Activated B cell treated with CpG ODN at 0.5 μM for 24 hours (primary cell): Measurements from ENCODE around the gene ITGB4. TPM values are rescaled to one million over a fixed set of nuclear protein-coding genes. Genes with fewer than 3 reads are reported as not detected.

Experiments
- ATAC-seq: fragments of 200-7000 bp; cut with Tn5 transposase; one replicate; pipeline ENCODE4 v1.10.0; 2021; ENCODE audit warnings: low read depth, mild to moderate bottlenecking, moderate library complexity
- CTCF ChIA-PET: fragments of 350-600 bp; sonication (Branson Sonifier 250); formaldehyde crosslinking; loops from one replicate; lab custom pipeline; 2021; ENCODE audit warnings: antibody characterized with exemption; lab: Charles Lee
- POLR2A ChIA-PET: fragments of 350-600 bp; sonication (Branson Sonifier 250); formaldehyde crosslinking; loops from one replicate; lab custom pipeline; 2021; ENCODE audit warnings: antibody characterized with exemption; lab: Charles Lee
- DNase-seq: peaks from one replicate; pipeline ENCODE4 v3.0.0; 2022
- H3K27ac Mint-ChIP-seq: one replicate; pipeline ENCODE4 v1.8.0; 2020; ENCODE audit warnings: mixed read lengths
- H3K27me3 Mint-ChIP-seq: one replicate; pipeline ENCODE4 v1.8.0; 2021; ENCODE audit warnings: mixed read lengths
- H3K36me3 Mint-ChIP-seq: one replicate; pipeline ENCODE4 v1.8.0; 2021; ENCODE audit warnings: low read depth, mixed read lengths
- H3K4me1 Mint-ChIP-seq: one replicate; pipeline ENCODE4 v1.8.0; 2021; ENCODE audit warnings: mixed read lengths
- H3K4me3 Mint-ChIP-seq: one replicate; pipeline ENCODE4 v1.8.0; 2020; ENCODE audit warnings: mild to moderate bottlenecking, mixed read lengths
- H3K9me3 Mint-ChIP-seq: one replicate; pipeline ENCODE4 v1.8.0; 2020; ENCODE audit warnings: mixed read lengths
- CTCF ChIP-seq: fragments of 200-600 bp; IDR thresholded peaks from one replicate; pipeline ENCODE4 v1.8.0; 2022; ENCODE audit warnings: antibody characterized with exemption, mild to moderate bottlenecking
- intact Hi-C: fragments of 100-400 bp; cut with micrococcal nuclease; formaldehyde crosslinking; loops from one replicate; pipeline ENCODE4 v1.15.1; 2024
- total RNA-seq: library from RNA; stranded (reverse); gene quantifications from 2 replicates; pipeline ENCODE4 v1.2.3, GENCODE V29; 2022

Gene ITGB4
- total RNA-seq, 1 donor from 2014 or later: 2.2 TPM

- ChIA-PET CTCF (no interaction called here), POLR2A (interaction anchor here (1.1 kb wide), 1 partner anchor 12 kb away, joined by 4 read pairs; no protein-coding TSS in a partner anchor)
- Mint-ChIP-seq H3K36me3 (no peaks in the 10 kb centered on the region), H3K4me3 (no peak overlapping the region), H3K27me3 (no peaks in the 10 kb centered on the region), H3K4me1 (peaks cover 14% of the 10 kb centered on the region), H3K9me3 (no peaks in the 10 kb centered on the region), H3K27ac (no peak overlapping the region)
- intact Hi-C loops: no loop called here
- DNase-seq (no peak), ATAC-seq (no peak)
- TF ChIP-seq CTCF: no peak
Measured at GRCh38 chr17:75767881-75768280, 46.6 kb downstream of the ITGB4 start.

- H3K27ac Mint-ChIP-seq: no peak overlapping the region
- intact Hi-C loops: no loop called here
- no peak for TF ChIP-seq CTCF
- no peaks in the 10 kb centered on the region for H3K27me3 Mint-ChIP-seq
- ChIA-PET POLR2A (interaction anchor here (0.7 to 2.9 kb wide), 2 partner anchors 10 to 257 kb away, joined by 10 to 11 read pairs; no protein-coding TSS in a partner anchor), CTCF (interaction anchor here (0.6 to 1.5 kb wide), 2 partner anchors 16 to 169 kb away, joined by 3 to 6 read pairs; no protein-coding TSS in a partner anchor)
- ATAC-seq: no peak
- DNase-seq: no peak
- H3K9me3 Mint-ChIP-seq: no peaks in the 10 kb centered on the region
- H3K4me1 Mint-ChIP-seq: peaks cover 6% of the 10 kb centered on the region
- peaks cover 2% of the 10 kb centered on the region for H3K36me3 Mint-ChIP-seq
- no peak overlapping the region for H3K4me3 Mint-ChIP-seq
Measured at GRCh38 chr17:75769536-75769935, 48.3 kb downstream of the ITGB4 start.

- peaks cover 15% of the 10 kb centered on the region for H3K4me1 Mint-ChIP-seq
- H3K27me3 Mint-ChIP-seq: no peaks in the 10 kb centered on the region
- no peak overlapping the region for H3K4me3 Mint-ChIP-seq
- intact Hi-C loops: no loop called here
- ATAC-seq: no peak
- ChIA-PET POLR2A (interaction anchor here (0.6 to 2.9 kb wide), 2 partner anchors 8 to 50 kb away, joined by 4 to 10 read pairs; no protein-coding TSS in a partner anchor), CTCF (no interaction called here)
- TF ChIP-seq CTCF: no peak
- peaks cover 17% of the 10 kb centered on the region for H3K36me3 Mint-ChIP-seq
- no peak overlapping the region for H3K27ac Mint-ChIP-seq
- DNase-seq: no peak
- H3K9me3 Mint-ChIP-seq: no peaks in the 10 kb centered on the region
Measured at GRCh38 chr17:75771334-75772281, 50.3 kb downstream of the ITGB4 start.

GRCh38 chr17:75773121-75773807 is 52.0 kb downstream of the ITGB4 start:
- POLR2A ChIA-PET: interaction anchor here (0.8 to 7.8 kb wide), 6 partner anchors 11 to 105 kb away, joined by 5 to 90 read pairs (median 50); partner anchors contain the start of genes GALK1, TRIM47 and UNK
- Mint-ChIP-seq H3K9me3 (no peaks in the 10 kb centered on the region), H3K36me3 (peaks cover 33% of the 10 kb centered on the region), H3K27me3 (no peaks in the 10 kb centered on the region), H3K27ac (no peak overlapping the region), H3K4me3 (no peak overlapping the region), H3K4me1 (peaks cover 30% of the 10 kb centered on the region)
- intact Hi-C loops: no loop called here
- DNase-seq (peak; percentile 14), ATAC-seq (no peak)
- CTCF ChIA-PET: no interaction called here
- no peak for TF ChIP-seq CTCF
